NT2/D1 (cell line): ENCODE measurements around the gene GJB1.

ENCODE experiments used
- SUZ12 ChIP-seq: IDR thresholded peaks from 2 replicates; pipeline ENCODE4 v1.6.1; 2011; ENCODE audit not compliant: insufficient read length, insufficient read depth; ENCODE audit errors: extremely low read depth
- YY1 ChIP-seq: IDR thresholded peaks from 2 replicates; pipeline ENCODE4 v1.6.1; 2011; ENCODE audit not compliant: insufficient read length, insufficient read depth
- ZNF274 ChIP-seq: IDR thresholded peaks from 2 replicates; pipeline ENCODE4 v1.6.1; 2011; ENCODE audit warnings: mild to moderate bottlenecking, low read depth, low read length

- TF ChIP-seq ZNF274, result no peak
- TF ChIP-seq YY1, result no peak
- no peak for TF ChIP-seq SUZ12
Measured at GRCh38 chrX:71178908-71179307, 44.1 kb upstream of the GJB1 start.
